GM06990 (cell line): Measurements from ENCODE around the gene NMRAL1.

Source experiments
- DNase-seq: peaks from one replicate; pipeline ENCODE4 v3.0.0-alpha.2; 2011; ENCODE audit not compliant: insufficient read length; ENCODE audit errors: extremely low read depth
- H3K27me3 ChIP-seq: replicated peaks from 2 replicates; pipeline ENCODE4 v1.6.0; 2011; ENCODE audit warnings: low read length; ENCODE audit not compliant: control insufficient read depth, insufficient read depth
- H3K36me3 ChIP-seq: 2 replicates; pipeline ENCODE4 v1.5.1; 2011; ENCODE audit warnings: low read length; ENCODE audit not compliant: control insufficient read depth, insufficient read depth
- H3K4me3 ChIP-seq: replicated peaks from 2 replicates; pipeline ENCODE4 v1.5.1; 2011; ENCODE audit warnings: low read depth, mild to moderate bottlenecking, control low read depth, low read length
- TF ChIP-seq, protein P1 (sequence below): IDR thresholded peaks from 2 replicates; pipeline ENCODE4 v1.5.1; 2011; ENCODE audit warnings: low read length, control low read depth, mild to moderate bottlenecking, inconsistent platforms; ENCODE audit not compliant: insufficient read depth, poor library complexity, severe bottlenecking

NMRAL1 gene

DNA sequence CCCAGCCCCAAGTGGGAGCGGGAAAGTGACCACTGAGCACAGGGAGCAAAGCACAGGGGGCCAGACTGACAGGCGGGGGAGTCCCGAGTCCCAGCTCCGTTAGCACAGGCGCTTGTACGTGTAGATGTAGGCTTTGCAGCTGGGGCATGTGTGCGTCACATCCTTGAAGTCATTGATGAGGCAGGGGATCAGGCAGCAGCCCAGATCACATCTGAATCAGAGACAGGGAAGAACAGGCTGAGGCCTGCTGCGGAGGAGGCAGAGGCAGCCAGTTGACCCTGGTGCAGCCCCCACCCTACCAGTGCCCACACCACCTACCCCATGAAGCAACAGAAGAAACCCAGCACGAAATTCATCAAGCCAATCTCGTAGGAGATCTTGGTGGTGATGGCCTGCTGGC, 38.0 kb upstream of the NMRAL1 start:
- H3K36me3 ChIP-seq, result peaks cover 37% of the 10 kb centered on the region
- TF ChIP-seq, protein P1, sequence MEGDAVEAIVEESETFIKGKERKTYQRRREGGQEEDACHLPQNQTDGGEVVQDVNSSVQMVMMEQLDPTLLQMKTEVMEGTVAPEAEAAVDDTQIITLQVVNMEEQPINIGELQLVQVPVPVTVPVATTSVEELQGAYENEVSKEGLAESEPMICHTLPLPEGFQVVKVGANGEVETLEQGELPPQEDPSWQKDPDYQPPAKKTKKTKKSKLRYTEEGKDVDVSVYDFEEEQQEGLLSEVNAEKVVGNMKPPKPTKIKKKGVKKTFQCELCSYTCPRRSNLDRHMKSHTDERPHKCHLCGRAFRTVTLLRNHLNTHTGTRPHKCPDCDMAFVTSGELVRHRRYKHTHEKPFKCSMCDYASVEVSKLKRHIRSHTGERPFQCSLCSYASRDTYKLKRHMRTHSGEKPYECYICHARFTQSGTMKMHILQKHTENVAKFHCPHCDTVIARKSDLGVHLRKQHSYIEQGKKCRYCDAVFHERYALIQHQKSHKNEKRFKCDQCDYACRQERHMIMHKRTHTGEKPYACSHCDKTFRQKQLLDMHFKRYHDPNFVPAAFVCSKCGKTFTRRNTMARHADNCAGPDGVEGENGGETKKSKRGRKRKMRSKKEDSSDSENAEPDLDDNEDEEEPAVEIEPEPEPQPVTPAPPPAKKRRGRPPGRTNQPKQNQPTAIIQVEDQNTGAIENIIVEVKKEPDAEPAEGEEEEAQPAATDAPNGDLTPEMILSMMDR, result no peak

DNA sequence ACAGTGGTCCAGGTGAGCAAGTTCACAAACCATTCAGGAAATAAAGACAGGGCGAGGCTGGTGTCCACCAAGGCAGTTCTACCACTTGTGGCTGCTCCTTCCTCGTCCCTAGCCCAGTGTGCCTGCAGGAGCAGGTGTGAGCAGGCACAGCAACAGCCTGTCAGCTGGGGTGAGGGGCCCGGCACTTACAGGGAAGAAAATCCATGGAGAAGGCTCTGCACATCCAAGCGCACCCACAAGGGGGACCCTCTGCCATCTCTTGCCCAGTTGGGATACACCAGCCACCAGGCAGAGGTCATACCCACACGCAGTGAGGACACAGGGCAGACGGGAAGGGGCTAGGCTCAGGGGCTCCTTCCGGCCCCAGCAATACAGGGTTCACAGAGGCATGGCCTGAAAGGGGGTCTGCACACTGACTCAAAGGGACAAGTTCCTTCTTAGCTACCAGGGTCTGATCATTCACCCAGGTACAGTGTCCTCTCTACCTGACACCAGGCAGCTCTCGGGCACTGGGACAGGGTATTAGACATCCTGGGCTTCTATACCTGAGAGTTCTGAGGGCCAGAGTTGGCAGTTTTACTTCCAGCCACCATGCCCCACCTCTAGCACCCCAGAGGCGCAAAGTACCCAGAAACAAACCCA, 37.1 kb upstream of the NMRAL1 start:
- Histone ChIP-seq H3K4me3 (no peak overlapping the region), H3K36me3 (peaks cover 41% of the 10 kb centered on the region), H3K27me3 (no peaks in the 10 kb centered on the region)
- TF ChIP-seq, protein P1, result no peak
- no peak for DNase-seq

More for the DNA sequence above, 38.0 kb upstream of the NMRAL1 start:
- no peak overlapping the region for H3K4me3 ChIP-seq
- no peak for DNase-seq
- H3K27me3 ChIP-seq, result no peaks in the 10 kb centered on the region

DNA sequence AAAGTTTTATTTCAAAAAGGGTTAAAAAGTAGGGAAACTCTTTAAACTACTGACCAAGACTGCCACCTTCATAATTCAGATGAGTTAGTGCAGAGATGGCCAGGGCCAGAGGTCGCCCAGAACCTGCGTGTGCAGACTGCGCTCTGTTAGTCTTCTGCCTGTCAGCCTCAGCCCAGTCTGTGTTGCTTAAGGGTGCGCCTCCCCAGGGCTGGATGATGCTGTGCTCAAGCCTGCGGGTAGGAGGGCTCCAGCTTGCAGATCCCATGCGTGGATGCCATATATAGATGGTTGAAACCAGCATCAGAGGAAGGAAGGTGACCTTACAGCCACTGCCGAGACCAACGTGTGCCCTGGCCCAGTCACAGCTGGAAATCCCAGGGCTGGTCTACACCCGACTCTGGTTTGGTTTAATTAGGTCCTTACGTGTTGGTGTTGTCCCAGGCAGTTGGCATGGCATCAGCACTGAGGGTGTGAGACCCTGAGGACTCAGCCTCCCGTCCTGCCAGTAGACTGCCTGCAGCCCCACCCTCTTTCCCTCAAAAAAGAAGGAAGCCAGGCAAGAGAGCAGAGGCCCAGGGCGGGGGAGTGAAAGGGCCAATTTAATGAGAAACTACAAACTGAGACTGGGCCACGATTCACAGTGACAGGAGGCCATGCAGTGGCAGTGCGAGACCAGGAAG, 36.5 kb upstream of the NMRAL1 start:
- TF ChIP-seq, protein P1, result no peak
- Histone ChIP-seq H3K36me3 (peaks cover 42% of the 10 kb centered on the region), H3K27me3 (no peaks in the 10 kb centered on the region), H3K4me3 (no peak overlapping the region)
- no peak for DNase-seq

DNA sequence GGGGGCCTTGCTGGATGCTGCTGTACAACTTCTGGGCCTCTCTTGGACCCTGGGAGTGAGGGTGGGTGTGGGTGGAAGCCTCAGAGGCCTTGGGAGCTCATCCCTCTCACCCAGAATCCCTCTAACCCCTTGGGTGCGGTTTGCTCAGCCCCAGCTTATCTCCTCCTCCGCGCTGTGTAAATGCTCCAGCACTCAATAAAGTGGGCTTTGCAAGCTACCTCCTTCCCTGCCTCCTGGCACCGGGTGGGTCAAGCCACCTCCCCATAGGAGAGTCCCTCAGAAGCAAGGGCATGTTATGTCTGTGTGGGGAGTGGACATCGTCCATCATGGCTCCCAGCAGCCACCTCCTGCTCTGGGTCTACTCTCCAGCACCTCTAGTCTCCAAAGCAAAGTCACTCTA, 35.7 kb upstream of the NMRAL1 start:
- TF ChIP-seq, protein P1, result no peak
- Histone ChIP-seq H3K27me3 (no peaks in the 10 kb centered on the region), H3K36me3 (peaks cover 42% of the 10 kb centered on the region), H3K4me3 (no peak overlapping the region)
- DNase-seq, result no peak

DNA sequence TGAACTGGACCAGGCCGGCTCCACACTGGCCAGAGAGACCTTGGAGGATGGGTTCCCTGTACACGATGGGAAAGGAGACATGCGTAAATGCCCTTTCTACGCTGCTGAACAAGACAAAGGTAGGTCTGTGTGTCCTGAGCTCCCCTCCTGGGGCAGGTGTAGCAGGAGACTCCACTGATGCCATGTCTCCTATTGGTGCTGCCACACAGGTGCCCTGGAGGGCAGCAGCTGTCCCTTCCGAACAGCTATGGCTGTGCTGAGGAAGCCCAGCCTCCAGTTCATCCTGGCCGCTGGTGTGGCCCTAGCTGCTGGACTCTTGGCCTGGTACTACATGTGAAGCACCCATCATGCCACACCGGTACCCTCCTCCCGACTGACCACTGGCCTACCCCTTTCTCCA, 35.0 kb upstream of the NMRAL1 start:
- H3K36me3 ChIP-seq, result peaks cover 41% of the 10 kb centered on the region
- TF ChIP-seq, protein P1, result no peak
- H3K4me3 ChIP-seq, result no peak overlapping the region

More for the DNA sequence above, 35.0 kb upstream of the NMRAL1 start:
- no peak for DNase-seq
- H3K27me3 ChIP-seq, result no peaks in the 10 kb centered on the region
